Parathyroid adenoma (tissue), 2 donors: ENCODE data around the gene GET3.

Experiments
- H2AFZ ChIP-seq: fragments of 300-600 bp; sonication (generic); one replicate; pipeline ENCODE4 v1.7.0; 2017; ENCODE audit warnings: antibody characterized with exemption, mild to moderate bottlenecking
- H3K27ac ChIP-seq: fragments of 300-600 bp; sonication (generic); one replicate; pipeline ENCODE4 v1.7.0; 2017
- H3K27me3 ChIP-seq: fragments of 300-600 bp; sonication (generic); one replicate; pipeline ENCODE4 v1.7.0; 2017; ENCODE audit warnings: low read length; ENCODE audit not compliant: control insufficient read depth, insufficient read depth
- H3K36me3 ChIP-seq: fragments of 300-600 bp; sonication (generic); one replicate; pipeline ENCODE4 v1.7.0; 2017; ENCODE audit warnings: low read length; ENCODE audit not compliant: control insufficient read depth, insufficient read depth
- H3K4me1 ChIP-seq: fragments of 300-600 bp; sonication (generic); one replicate; pipeline ENCODE4 v1.7.0; 2017; ENCODE audit warnings: control low read depth
- H3K4me2 ChIP-seq: fragments of 300-600 bp; sonication (generic); one replicate; pipeline ENCODE4 v1.7.0; 2017; ENCODE audit warnings: low read length
- H3K4me3 ChIP-seq: fragments of 300-600 bp; sonication (generic); one replicate; pipeline ENCODE4 v1.7.0; 2017; ENCODE audit warnings: low read depth, low read length
- H3K79me2 ChIP-seq: fragments of 300-600 bp; sonication (generic); one replicate; pipeline ENCODE4 v1.7.0; 2017; ENCODE audit warnings: control low read depth
- H3K9ac ChIP-seq: fragments of 300-600 bp; sonication (generic); one replicate; pipeline ENCODE4 v1.7.0; 2017; ENCODE audit warnings: mild to moderate bottlenecking
- H3K9me3 ChIP-seq: fragments of 300-600 bp; sonication (generic); one replicate; pipeline ENCODE4 v1.7.0; 2017; ENCODE audit warnings: low read length; ENCODE audit not compliant: control insufficient read depth
- TF ChIP-seq, protein P1 (sequence below): fragments of 300-600 bp; sonication (generic); IDR thresholded peaks from one replicate; pipeline ENCODE4 v1.7.0; 2017; ENCODE audit warnings: antibody characterized with exemption, mild to moderate bottlenecking
- donor health status: primary hyperparathyroidism.

Gene GET3

DNA sequence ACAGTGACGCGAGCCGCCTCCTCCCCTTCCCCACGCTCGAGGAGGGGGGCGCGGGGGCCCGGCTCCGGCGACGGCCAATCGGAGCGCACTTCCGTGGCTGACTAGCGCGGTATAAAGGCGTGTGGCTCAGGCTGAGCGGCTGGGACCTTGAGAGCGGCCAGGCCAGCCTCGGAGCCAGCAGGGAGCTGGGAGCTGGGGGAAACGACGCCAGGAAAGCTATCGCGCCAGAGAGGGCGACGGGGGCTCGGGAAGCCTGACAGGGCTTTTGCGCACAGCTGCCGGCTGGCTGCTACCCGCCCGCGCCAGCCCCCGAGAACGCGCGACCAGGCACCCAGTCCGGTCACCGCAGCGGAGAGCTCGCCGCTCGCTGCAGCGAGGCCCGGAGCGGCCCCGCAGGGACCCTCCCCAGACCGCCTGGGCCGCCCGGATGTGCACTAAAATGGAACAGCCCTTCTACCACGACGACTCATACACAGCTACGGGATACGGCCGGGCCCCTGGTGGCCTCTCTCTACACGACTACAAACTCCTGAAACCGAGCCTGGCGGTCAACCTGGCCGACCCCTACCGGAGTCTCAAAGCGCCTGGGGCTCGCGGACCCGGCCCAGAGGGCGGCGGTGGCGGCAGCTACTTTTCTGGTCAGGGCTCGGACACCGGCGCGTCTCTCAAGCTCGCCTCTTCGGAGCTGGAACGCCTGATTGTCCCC is 54.2 kb downstream of the GET3 start, which contains the start of gene JUNB:
Gene JUNB, plus strand, starts transcription at position 142 of the 706 bp plus-strand sequence. Its CDS starts 286 bp downstream, at position 428.
- H3K27ac ChIP-seq, result peak within 1 kb of the TSS; percentile 100
- H3K27me3 ChIP-seq, result no peaks in the 10 kb centered on the region
- H3K9me3 ChIP-seq, result no peaks in the 10 kb centered on the region
- peaks cover 54% of the 10 kb centered on the region for H3K4me1 ChIP-seq
- peak within 1 kb of the TSS; percentile 87 for H3K4me2 ChIP-seq
- no peaks in the 10 kb centered on the region for H3K36me3 ChIP-seq
- H3K4me3 ChIP-seq, result peak within 1 kb of the TSS; percentile 97
- H3K9ac ChIP-seq, result peak within 1 kb of the TSS; percentile 87
- TF ChIP-seq, protein P1, sequence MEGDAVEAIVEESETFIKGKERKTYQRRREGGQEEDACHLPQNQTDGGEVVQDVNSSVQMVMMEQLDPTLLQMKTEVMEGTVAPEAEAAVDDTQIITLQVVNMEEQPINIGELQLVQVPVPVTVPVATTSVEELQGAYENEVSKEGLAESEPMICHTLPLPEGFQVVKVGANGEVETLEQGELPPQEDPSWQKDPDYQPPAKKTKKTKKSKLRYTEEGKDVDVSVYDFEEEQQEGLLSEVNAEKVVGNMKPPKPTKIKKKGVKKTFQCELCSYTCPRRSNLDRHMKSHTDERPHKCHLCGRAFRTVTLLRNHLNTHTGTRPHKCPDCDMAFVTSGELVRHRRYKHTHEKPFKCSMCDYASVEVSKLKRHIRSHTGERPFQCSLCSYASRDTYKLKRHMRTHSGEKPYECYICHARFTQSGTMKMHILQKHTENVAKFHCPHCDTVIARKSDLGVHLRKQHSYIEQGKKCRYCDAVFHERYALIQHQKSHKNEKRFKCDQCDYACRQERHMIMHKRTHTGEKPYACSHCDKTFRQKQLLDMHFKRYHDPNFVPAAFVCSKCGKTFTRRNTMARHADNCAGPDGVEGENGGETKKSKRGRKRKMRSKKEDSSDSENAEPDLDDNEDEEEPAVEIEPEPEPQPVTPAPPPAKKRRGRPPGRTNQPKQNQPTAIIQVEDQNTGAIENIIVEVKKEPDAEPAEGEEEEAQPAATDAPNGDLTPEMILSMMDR, result no peak
- H2AFZ ChIP-seq, result peak within 1 kb of the TSS; percentile 65
- peaks cover 8% of the 10 kb centered on the region for H3K79me2 ChIP-seq

DNA sequence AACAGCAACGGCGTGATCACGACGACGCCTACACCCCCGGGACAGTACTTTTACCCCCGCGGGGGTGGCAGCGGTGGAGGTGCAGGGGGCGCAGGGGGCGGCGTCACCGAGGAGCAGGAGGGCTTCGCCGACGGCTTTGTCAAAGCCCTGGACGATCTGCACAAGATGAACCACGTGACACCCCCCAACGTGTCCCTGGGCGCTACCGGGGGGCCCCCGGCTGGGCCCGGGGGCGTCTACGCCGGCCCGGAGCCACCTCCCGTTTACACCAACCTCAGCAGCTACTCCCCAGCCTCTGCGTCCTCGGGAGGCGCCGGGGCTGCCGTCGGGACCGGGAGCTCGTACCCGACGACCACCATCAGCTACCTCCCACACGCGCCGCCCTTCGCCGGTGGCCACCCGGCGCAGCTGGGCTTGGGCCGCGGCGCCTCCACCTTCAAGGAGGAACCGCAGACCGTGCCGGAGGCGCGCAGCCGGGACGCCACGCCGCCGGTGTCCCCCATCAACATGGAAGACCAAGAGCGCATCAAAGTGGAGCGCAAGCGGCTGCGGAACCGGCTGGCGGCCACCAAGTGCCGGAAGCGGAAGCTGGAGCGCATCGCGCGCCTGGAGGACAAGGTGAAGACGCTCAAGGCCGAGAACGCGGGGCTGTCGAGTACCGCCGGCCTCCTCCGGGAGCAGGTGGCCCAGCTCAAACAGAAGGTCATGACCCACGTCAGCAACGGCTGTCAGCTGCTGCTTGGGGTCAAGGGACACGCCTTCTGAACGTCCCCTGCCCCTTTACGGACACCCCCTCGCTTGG is 55.0 kb downstream of the GET3 start:
- no peaks in the 10 kb centered on the region for H3K27me3 ChIP-seq
- peak overlapping the region; percentile 87 for H3K9ac ChIP-seq
- no peaks in the 10 kb centered on the region for H3K9me3 ChIP-seq
- H3K79me2 ChIP-seq, result peaks cover 8% of the 10 kb centered on the region
- peaks cover 47% of the 10 kb centered on the region for H3K4me1 ChIP-seq
- TF ChIP-seq, protein P1, result peak; percentile 7
- H3K4me3 ChIP-seq, result peak overlapping the region; percentile 97
- H3K4me2 ChIP-seq, result peak overlapping the region; percentile 87
- H3K36me3 ChIP-seq, result no peaks in the 10 kb centered on the region
- no peak overlapping the region for H2AFZ ChIP-seq
- H3K27ac ChIP-seq, result peak overlapping the region; percentile 100

DNA sequence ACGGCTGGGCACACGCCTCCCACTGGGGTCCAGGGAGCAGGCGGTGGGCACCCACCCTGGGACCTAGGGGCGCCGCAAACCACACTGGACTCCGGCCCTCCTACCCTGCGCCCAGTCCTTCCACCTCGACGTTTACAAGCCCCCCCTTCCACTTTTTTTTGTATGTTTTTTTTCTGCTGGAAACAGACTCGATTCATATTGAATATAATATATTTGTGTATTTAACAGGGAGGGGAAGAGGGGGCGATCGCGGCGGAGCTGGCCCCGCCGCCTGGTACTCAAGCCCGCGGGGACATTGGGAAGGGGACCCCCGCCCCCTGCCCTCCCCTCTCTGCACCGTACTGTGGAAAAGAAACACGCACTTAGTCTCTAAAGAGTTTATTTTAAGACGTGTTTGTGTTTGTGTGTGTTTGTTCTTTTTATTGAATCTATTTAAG is 55.6 kb downstream of the GET3 start:
- no peaks in the 10 kb centered on the region for H3K36me3 ChIP-seq
- H3K4me2 ChIP-seq, result peak overlapping the region; percentile 87
- TF ChIP-seq, protein P1, result no peak
- no peak overlapping the region for H2AFZ ChIP-seq
- peak overlapping the region; percentile 87 for H3K9ac ChIP-seq
- H3K4me3 ChIP-seq, result peak overlapping the region; percentile 97
- H3K27ac ChIP-seq, result peak overlapping the region; percentile 100
- peaks cover 42% of the 10 kb centered on the region for H3K4me1 ChIP-seq
- H3K9me3 ChIP-seq, result no peaks in the 10 kb centered on the region
- H3K27me3 ChIP-seq, result no peaks in the 10 kb centered on the region
- peaks cover 8% of the 10 kb centered on the region for H3K79me2 ChIP-seq

DNA sequence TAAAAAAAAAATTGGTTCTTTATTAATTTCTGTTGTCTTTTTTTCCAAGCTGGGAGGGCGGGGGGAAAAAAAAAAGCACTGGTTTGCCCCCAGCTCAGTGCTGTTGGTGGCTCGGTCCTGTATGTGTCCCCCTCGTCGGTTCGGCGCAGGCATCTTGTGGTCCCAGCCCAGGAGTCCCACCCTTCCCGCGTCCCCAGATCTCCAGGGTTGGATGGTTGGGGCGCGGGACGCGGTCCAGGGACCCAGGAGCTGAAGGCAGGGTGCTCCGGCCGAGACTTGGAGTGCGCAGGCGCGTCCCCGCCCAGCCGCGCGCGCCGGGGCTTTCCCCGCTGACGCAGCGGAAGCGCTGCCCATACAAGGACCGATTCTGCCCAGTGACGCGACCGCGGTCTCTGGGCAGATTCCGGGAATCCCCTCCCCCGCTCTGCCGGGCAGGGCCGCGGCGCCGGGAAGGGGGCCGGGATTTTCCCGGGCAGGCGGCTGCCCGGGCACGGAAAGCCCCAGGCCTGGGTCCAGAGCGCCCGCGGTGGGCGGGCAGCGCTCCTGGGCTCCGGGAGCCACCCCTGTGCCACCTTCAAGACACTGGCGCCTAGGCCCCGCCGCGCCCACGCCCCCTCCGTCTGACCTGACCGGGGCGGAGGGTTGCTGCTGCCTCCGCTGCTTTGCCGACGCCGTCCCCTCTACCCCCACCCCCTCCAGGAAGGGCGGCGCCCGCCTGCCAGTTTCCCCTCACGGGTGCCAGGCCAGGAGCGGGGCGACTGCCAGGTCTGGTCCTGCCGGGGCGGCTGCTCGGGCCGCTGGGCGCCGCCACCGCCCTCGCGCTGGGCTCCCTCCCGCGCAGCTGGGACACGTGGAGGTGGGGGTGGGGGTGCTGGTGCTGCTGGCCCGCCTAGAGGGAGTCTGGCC is 56.2 kb downstream of the GET3 start:
- H3K4me1 ChIP-seq, result peaks cover 35% of the 10 kb centered on the region
- peak overlapping the region; percentile 61 for H2AFZ ChIP-seq

More for the DNA sequence above, 56.2 kb downstream of the GET3 start:
- Histone ChIP-seq H3K4me3 (peak overlapping the region; percentile 97), H3K9me3 (no peaks in the 10 kb centered on the region), H3K27me3 (no peaks in the 10 kb centered on the region), H3K27ac (peak overlapping the region; percentile 100), H3K36me3 (no peaks in the 10 kb centered on the region), H3K9ac (peak overlapping the region; percentile 87), H3K4me2 (peak overlapping the region; percentile 87), H3K79me2 (peaks cover 8% of the 10 kb centered on the region)
- TF ChIP-seq, protein P1, result peak; percentile 11
